SIG-M5 treated with dmso at 0.1 percent for 504 hours (cell line): ENCODE measurements around the gene RRP15.

ENCODE experiments used
- DNase-seq: peaks from one replicate; lab custom pipeline; 2025; ENCODE audit not compliant: unreplicated experiment; lab: John Stamatoyannopoulos, UW

RRP15 gene

GRCh38 chr1:218339267-218339831 is 54.3 kb downstream of the RRP15 start:
- DNase-seq: peak; percentile 71

- no peak for DNase-seq
Measured at GRCh38 chr1:218341325-218341724, 56.2 kb downstream of the RRP15 start.

- DNase-seq: no peak
Measured at GRCh38 chr1:218342091-218342490, 57.0 kb downstream of the RRP15 start.

- DNase-seq: peak; percentile 53
Measured at GRCh38 chr1:218344814-218345672, 60.0 kb downstream of the RRP15 start, which contains the start of gene TGFB2. TSS of gene TGFB2 (plus strand) at chr1:218345336. CDS start at chr1:218346702, 1,366 bp downstream.

GRCh38 chr1:218345673-218346390 is 60.7 kb downstream of the RRP15 start:
- peak; percentile 80 for DNase-seq

GRCh38 chr1:218346391-218347204 is 61.5 kb downstream of the RRP15 start:
- DNase-seq: peak; percentile 72

GRCh38 chr1:218347336-218347722 is 62.2 kb downstream of the RRP15 start:
- DNase-seq: no peak

GRCh38 chr1:218347723-218348627 is 62.9 kb downstream of the RRP15 start:
- DNase-seq: peak; percentile 29

GRCh38 chr1:218348628-218349071 is 63.6 kb downstream of the RRP15 start:
- DNase-seq: no peak

GRCh38 chr1:218349348-218350034 is 64.4 kb downstream of the RRP15 start:
- no peak for DNase-seq

GRCh38 chr1:218350035-218350525 is 65.0 kb downstream of the RRP15 start:
- DNase-seq: peak; percentile 33

GRCh38 chr1:218350801-218351266 is 65.7 kb downstream of the RRP15 start:
- DNase-seq: no peak

- peak; percentile 77 for DNase-seq
Measured at GRCh38 chr1:218351391-218352074, 66.4 kb downstream of the RRP15 start.

- no peak for DNase-seq
Measured at GRCh38 chr1:218352075-218352438, 67.0 kb downstream of the RRP15 start.

- no peak for DNase-seq
Measured at GRCh38 chr1:218353656-218354055, 68.6 kb downstream of the RRP15 start.

GRCh38 chr1:218355278-218355677 is 70.2 kb downstream of the RRP15 start:
- no peak for DNase-seq

- DNase-seq: peak; percentile 79
Measured at GRCh38 chr1:218357211-218357892, 72.3 kb downstream of the RRP15 start.

- DNase-seq: no peak
Measured at GRCh38 chr1:218357893-218358232, 72.8 kb downstream of the RRP15 start.
